SK-N-SH treated with all-trans-retinoic acid at 6 μM for 48 hours (cell line): Measurements from ENCODE around the gene RFC2.

Source experiments
- ARNTL ChIP-seq: fragments of 450-650 bp; formaldehyde crosslinking; IDR thresholded peaks from 2 replicates; pipeline ENCODE4 v1.5.0; 2020; ENCODE audit warnings: low read depth, mild to moderate bottlenecking, moderate library complexity, borderline replicate concordance
- CSRNP3 ChIP-seq: fragments of 250-450 bp; sonication (Bioruptor Pico); IDR thresholded peaks from 2 replicates; pipeline ENCODE4 v1.5.1; 2021; ENCODE audit warnings: mild to moderate bottlenecking, moderate library complexity
- GLIS3 ChIP-seq: fragments of 250-450 bp; sonication (Bioruptor Pico); IDR thresholded peaks from 2 replicates; pipeline ENCODE4 v1.5.0; 2020; ENCODE audit warnings: mild to moderate bottlenecking, moderate library complexity
- PPARA ChIP-seq: fragments of 250-450 bp; sonication (Bioruptor Pico); IDR thresholded peaks from 2 replicates; pipeline ENCODE4 v1.5.0; 2020; ENCODE audit warnings: mild to moderate bottlenecking, borderline replicate concordance
- RARB ChIP-seq: fragments of 250-450 bp; sonication (Bioruptor Pico); IDR thresholded peaks from 2 replicates; pipeline ENCODE4 v1.8.0; 2021; ENCODE audit warnings: mild to moderate bottlenecking, moderate library complexity
- ZFP3 ChIP-seq: fragments of 250-450 bp; sonication (Bioruptor Pico); IDR thresholded peaks from 2 replicates; pipeline ENCODE4 v1.5.0; 2020; ENCODE audit warnings: mild to moderate bottlenecking, moderate library complexity
- ZNF565 ChIP-seq: fragments of 450-650 bp; formaldehyde crosslinking; conservative IDR thresholded peaks from 2 replicates; pipeline ENCODE4 v1.5.0; 2020; ENCODE audit warnings: low read depth, mild to moderate bottlenecking, moderate library complexity
- ZNF70 ChIP-seq: fragments of 450-650 bp; formaldehyde crosslinking; IDR thresholded peaks from 2 replicates; pipeline ENCODE4 v1.5.0; 2020; ENCODE audit warnings: mild to moderate bottlenecking, moderate library complexity
- TF ChIP-seq, protein P1 (sequence below): fragments of 250-450 bp; sonication (Bioruptor Pico); IDR thresholded peaks from 2 replicates; pipeline ENCODE4 v1.5.1; 2020; ENCODE audit warnings: low read depth, mild to moderate bottlenecking, moderate library complexity
- TF ChIP-seq, protein P2 (sequence below): fragments of 250-450 bp; sonication (Bioruptor Pico); IDR thresholded peaks from 2 replicates; pipeline ENCODE4 v1.8.0; 2020; ENCODE audit warnings: mild to moderate bottlenecking, moderate library complexity, borderline replicate concordance

DNA sequence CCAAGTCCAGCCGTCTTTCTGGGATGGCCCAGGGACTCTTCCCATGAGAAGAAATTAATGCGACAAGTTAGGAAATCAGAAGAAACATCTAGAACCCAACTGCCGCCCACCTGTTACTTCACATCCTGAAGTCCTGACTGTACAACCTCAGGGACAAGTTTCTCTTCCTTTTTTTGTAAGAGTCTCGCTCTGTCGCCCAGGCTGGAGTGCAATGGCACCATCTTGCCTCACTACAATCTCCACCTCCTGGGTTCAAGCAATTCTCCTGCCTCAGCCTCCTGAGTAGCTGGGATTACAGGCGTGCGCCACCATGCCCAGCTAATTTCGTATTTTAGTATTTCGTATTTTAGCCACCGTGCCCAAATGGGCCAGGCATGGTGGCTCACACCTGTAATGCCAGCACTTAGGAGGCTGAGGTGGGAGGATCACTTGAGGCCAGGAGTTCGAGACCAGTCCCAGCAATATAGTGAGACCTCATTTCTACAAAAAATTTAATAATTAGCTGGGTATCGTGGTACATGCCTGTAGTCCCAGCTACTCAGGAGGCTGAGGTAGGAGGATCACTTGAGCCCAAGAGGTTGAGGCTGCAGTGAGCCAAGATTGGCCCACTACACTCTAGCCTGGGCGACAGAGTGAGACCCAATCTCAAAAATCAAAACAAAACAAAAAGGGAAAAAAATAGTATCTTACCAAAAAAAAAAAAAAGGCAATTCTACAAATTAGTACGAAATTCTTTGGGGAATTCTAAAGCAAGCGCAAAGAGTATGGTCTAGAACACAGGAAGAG is 23.6 kb downstream of the RFC2 start:
- no peak for TF ChIP-seq ARNTL (CRISPR knock-in tag)
- no peak for TF ChIP-seq CSRNP3 (CRISPR knock-in tag)
- no peak for TF ChIP-seq ZNF70 (CRISPR knock-in tag)
- TF ChIP-seq PPARA = no peak
- no peak for TF ChIP-seq ZFP3
- TF ChIP-seq, protein P1, sequence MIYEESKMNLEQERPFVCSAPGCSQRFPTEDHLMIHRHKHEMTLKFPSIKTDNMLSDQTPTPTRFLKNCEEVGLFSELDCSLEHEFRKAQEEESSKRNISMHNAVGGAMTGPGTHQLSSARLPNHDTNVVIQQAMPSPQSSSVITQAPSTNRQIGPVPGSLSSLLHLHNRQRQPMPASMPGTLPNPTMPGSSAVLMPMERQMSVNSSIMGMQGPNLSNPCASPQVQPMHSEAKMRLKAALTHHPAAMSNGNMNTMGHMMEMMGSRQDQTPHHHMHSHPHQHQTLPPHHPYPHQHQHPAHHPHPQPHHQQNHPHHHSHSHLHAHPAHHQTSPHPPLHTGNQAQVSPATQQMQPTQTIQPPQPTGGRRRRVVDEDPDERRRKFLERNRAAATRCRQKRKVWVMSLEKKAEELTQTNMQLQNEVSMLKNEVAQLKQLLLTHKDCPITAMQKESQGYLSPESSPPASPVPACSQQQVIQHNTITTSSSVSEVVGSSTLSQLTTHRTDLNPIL = no peak
- TF ChIP-seq, protein P2, sequence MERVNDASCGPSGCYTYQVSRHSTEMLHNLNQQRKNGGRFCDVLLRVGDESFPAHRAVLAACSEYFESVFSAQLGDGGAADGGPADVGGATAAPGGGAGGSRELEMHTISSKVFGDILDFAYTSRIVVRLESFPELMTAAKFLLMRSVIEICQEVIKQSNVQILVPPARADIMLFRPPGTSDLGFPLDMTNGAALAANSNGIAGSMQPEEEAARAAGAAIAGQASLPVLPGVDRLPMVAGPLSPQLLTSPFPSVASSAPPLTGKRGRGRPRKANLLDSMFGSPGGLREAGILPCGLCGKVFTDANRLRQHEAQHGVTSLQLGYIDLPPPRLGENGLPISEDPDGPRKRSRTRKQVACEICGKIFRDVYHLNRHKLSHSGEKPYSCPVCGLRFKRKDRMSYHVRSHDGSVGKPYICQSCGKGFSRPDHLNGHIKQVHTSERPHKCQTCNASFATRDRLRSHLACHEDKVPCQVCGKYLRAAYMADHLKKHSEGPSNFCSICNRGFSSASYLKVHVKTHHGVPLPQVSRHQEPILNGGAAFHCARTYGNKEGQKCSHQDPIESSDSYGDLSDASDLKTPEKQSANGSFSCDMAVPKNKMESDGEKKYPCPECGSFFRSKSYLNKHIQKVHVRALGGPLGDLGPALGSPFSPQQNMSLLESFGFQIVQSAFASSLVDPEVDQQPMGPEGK (CRISPR knock-in tag) = no peak
- no peak for TF ChIP-seq RARB
- no peak for TF ChIP-seq GLIS3 (CRISPR knock-in tag)
- TF ChIP-seq ZNF565 = no peak
